Raji (cell line): ENCODE measurements around the gene IFT88.
A peak's percentile ranks its signal among the peaks of the same experiment; 100 is the strongest.

Experiments used
- POLR2A ChIP-seq: IDR thresholded peaks from 2 replicates; pipeline ENCODE4 v1.6.1; 2011; ENCODE audit warnings: low read depth, low read length, control low read depth; ENCODE audit not compliant: insufficient read depth

IFT88 gene

DNA sequence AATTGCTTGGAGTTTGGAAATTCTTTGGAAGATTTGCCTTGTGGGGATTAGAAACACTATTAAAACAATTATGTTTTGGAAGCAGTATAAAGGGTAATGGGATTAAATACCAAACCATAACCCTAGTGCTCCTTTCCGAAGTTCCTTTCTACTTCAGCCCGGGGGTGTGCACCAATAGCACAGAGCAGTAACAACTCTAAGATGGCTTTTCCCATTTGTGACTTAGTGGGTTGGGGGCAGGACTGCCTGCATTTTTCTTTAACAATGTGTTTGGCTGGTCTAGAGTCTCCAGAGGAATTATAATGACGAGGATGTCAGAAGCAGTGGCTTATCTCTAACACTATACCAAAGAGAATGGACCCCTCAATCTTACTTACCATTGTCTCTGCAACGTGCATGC is 124.7 kb downstream of the IFT88 start:
- TF ChIP-seq POLR2A: no peak

DNA sequence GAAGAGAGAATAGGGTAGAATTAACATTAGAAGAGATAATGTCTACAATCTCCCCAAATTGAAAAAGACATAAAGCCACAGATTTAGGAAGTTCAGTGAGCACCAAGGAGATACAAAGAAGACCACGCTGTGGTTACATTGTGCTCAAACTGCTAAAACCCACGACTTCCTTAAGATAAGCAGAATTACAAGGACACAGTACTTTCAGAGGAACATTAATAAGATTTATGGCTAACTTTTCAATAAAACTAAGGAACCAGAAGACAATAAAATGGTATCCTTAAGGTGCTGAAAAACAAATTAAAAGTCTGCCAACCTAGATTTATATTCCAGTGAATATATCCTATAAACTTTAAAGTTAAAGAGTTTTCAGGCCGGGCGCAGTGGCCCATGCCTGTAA is 129.1 kb downstream of the IFT88 start:
- no peak for TF ChIP-seq POLR2A

- no peak for TF ChIP-seq POLR2A
These were observed 132.8 kb downstream of the IFT88 start for GRCh38 chr13:20699715-20700114.

DNA sequence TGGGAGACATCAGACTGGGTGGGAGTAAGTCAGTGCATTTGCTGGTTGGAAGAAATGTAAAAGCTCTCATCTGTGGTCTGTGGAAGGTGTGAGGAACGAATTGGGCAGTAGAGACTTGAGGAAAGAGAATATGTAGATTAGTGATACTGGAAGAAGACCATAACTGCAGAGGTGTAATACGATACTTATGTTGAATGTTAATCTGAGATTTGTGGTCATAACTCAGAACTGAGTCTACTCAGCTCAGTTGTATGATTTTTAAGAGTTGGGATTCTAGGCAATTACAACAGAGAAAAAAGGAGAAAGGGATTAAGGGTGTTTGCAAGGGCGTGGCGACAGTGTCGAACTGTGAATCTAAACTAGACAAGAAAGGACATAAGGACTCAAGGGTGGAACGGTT is 133.3 kb downstream of the IFT88 start:
- TF ChIP-seq POLR2A: no peak

- TF ChIP-seq POLR2A: no peak
These were observed 134.5 kb downstream of the IFT88 start for GRCh38 chr13:20701461-20701860.

DNA sequence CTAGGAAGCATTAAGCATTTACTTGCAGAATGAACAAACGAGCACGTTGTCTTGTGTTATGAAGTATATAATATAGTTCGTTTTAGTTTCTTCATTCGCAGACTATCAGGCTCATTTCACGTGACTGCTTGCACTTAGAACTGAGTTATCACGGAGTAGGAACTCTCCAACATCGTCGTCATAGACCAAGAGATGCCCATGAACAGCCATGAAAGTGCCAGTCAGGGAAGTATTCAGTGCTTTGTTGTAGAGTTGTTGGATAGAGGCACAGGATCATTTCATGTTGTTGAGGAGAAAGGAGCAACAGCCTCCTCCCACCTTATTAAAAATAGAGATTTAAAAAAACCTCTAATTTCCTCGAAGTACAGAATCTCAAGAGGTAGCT is 135.6 kb downstream of the IFT88 start:
- no peak for TF ChIP-seq POLR2A

DNA sequence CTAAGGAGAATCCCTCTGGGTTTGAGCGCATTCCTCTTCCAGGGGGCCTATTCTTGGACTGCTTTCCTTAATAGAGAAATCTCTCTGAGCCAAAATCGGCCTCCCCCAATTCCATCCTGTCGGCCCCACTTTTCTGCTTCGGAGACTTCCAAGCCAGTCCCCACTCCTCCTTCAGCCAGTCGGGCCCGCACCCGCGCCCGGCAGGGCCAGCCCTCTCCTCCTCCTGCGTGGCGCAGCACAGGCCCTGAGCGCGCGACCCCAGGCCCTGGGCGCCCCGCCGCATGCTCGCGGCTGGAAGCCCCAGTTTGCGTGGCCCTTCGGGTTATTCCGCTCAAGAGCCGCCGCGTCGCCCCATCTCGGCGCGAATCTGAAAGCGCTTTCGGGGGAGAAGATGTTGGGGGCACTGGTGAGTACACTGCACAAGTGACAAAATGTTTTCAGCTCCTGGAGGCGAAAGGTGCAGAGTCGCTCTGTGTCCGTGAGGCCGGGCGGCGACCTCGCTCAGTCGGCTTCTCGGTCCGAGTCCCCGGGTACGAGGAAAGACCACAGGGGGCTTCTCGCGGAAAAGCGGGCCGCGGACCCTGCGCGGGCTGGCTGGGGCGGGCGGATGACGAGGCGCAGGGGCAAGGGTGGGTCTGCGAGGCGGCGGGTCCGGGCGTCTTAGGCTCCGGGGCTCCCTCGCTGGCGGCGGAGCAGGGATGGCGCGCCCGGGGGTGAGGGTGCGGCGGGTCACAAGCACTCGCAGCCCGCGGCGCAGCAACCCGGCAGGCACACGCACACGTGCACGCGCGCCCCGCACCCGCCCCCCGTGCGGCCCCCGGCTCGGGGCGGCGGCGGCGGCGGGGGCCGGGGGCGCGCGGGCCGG is 136.2 kb downstream of the IFT88 start, which contains the start of gene IL17D:
Gene IL17D, plus strand, starts transcription at position 785 of the 865 bp plus-strand sequence. CDS start 303 bp downstream, outside the sequence.
- TF ChIP-seq POLR2A: no peak

DNA sequence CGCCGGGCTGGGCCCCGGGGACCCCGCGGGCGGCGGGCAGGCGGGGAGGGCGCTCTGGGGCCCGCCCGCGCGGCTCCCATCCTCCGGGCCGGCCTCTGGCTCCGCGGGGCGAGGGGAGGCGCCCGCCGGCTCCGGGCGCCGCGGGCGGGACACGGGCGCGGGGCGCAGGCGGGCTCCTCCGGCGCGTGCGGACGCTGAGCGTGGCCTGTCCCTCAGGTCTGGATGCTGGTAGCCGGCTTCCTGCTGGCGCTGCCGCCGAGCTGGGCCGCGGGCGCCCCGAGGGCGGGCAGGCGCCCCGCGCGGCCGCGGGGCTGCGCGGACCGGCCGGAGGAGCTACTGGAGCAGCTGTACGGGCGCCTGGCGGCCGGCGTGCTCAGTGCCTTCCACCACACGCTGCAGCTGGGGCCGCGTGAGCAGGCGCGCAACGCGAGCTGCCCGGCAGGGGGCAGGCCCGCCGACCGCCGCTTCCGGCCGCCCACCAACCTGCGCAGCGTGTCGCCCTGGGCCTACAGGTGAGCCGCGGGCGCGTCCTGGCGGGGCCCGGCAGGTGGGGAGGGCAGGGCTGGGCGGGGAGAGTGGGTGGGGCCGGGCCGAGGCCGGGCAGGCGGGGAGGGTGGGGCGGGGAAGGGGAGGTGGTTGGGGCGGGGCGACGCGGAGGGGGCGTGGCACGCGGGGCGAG is 137.0 kb downstream of the IFT88 start:
- TF ChIP-seq POLR2A: peak; percentile 65

DNA sequence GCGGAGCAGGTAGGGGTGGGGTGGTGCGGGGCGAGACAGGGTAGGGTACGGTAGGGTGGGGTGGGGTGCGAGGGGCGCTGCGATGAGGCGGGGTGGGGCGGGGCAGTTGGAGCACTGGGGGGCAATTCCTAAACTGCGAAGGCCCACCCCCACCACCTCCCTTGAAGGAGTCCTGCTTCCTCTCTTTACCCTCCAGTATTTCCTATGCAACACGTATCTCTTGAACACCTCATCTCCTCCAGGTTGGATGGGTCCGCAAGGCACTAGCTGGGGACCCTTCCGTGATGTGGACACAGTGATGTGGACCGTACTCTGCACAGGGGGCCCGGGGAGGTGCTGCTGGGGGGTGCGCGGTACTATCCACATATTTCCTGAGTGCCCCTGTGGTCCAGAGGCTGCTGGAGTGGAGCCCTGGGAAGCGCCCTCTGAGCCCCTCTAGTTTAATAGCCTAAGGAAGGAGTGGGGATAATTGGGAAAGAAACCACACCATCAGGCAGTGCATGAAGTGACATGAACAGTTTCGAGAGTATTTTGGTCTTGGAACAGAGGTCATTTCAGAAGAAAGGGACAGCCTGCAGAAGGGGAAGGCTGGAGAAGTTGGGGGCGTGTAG is 137.6 kb downstream of the IFT88 start:
- no peak for TF ChIP-seq POLR2A

- no peak for TF ChIP-seq POLR2A
These were observed 139.7 kb downstream of the IFT88 start for GRCh38 chr13:20706661-20707060.

- no peak for TF ChIP-seq POLR2A
These were observed 141.3 kb downstream of the IFT88 start for GRCh38 chr13:20708216-20708615.

DNA sequence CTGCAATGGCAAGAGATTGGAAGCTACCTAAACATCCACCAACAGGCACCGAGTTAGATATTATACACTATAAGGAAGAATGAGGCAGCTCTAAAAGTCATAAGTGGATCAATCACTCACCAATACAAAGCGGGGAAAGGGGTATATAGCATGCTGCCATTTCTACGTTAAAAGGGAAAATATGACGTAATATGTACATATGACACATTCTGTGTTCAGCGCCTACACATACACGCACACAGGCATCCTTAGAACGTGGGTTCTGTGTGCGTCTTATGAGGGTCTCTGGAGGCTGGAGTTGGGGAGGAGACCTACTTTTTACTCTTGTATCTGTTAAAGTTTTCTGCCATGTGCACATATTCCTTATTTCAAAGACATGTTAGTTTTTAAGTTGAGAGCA is 142.4 kb downstream of the IFT88 start:
- TF ChIP-seq POLR2A: no peak

DNA sequence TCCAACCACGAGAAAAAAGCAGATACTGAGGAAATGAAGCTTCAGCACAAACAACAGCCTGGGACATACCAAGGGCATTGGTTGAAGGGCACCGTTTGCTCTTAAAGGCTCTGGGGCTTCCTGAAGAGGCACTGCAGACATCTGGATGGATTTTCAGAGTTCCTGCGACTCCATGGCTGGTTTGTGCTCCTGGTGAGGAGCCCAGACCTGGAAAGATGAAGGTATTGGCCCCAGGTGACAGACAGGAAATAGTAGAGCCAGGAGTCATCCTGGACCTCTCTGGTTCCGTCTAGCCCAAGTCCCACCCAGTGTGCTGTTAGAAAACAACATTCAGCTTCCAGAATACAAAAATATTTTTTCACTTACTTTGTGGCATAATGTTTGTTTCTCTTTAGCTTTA is 142.8 kb downstream of the IFT88 start:
- no peak for TF ChIP-seq POLR2A

GRCh38 chr13:20711301-20712044 is 144.5 kb downstream of the IFT88 start:
- TF ChIP-seq POLR2A: no peak

- TF ChIP-seq POLR2A: no peak
These were observed 146.0 kb downstream of the IFT88 start for GRCh38 chr13:20713014-20713376.

- no peak for TF ChIP-seq POLR2A
These were observed 146.8 kb downstream of the IFT88 start for GRCh38 chr13:20713751-20714150.

DNA sequence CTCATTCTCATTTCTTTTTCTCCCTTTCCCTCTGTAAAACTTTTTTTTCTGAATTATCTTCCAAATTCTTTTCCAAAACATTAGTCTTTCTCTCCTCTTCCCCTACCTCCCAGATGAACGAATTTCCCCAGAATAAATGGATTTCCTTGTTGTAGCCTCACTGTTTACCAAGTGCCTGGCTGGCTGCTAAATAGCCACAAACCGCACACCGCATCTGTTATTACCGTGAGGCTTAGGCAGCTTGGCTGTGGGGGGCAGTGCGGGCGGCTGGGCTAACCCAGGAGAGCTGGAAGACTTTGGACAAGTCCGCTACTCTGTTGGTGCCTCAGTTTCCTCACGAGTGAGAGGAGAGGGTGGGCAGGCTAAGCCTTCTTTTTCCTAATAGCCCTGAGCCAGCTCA is 147.2 kb downstream of the IFT88 start:
- TF ChIP-seq POLR2A: no peak
